ENCODE measurements around the gene HBZ.

DNA sequence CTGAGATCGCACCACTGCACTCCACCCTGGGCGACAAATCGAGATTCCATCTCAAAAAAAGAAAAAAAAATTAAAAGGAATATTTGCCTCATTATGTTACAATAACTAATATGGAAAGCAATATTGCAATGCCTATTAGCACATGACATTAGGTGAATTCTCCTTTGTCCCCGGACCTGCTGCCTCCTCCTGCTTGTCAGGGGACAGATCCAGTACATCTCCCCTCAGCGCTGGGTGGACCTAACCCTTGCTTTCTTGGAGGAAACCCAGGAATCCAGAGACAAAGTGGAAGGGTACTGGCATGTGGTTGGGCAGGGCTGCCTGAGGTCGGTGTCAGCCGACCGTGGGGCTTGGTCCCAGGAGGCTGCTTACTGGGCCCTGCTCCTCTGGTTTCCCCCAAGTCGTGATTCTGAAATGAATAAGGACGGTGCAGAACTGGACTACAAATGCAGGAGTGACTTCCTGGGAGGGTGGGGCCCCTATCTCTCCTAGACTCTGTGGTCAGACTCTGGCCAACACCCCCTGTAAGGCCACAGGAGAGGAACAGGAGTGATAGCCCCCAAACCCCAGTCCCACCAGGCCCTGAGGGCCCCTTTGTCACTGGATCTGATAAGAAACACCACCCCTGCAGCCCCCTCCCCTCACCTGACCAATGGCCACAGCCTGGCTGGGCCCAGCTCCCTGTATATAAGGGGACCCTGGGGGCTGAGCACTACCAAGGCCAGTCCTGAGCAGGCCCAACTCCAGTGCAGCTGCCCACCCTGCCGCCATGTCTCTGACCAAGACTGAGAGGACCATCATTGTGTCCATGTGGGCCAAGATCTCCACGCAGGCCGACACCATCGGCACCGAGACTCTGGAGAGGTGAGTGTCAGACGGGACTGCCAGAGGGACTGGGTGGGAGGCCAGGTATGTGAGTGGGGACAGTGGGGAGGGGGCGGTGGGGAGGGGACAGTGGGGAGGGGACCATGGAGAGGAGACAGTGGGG, at the start of gene HBZ:
- TF ChIP-seq CTCF (conservative IDR thresholded peaks at IDR 0.05; ENCODE audit: low read length) = no peak
- TF ChIP-seq EZH2phosphoT487 (IDR thresholded peaks at IDR 0.05; ENCODE audit: borderline replicate concordance) = no peak
